LNCaP clone FGC (cell line): ENCODE data around the gene FBL.
"Not testable (repeated sequence)": the region's sequence is repeated elsewhere in the genome, so short reads cannot be mapped to it uniquely, and the experiment has no call there.

ENCODE experiments used
- DNase-seq: peaks from one replicate; pipeline ENCODE4 v3.0.0-alpha.2; 2011; ENCODE audit warnings: low read depth
- H3K4me3 ChIP-seq: 2 replicates; pipeline ENCODE4 v1.5.1; 2011; ENCODE audit warnings: mild to moderate bottlenecking, low read depth, low read length, control low read depth
- TF ChIP-seq, protein P1 (sequence below): IDR thresholded peaks from 2 replicates; pipeline ENCODE4 v1.5.1; 2012; ENCODE audit warnings: mild to moderate bottlenecking; ENCODE audit not compliant: control insufficient read depth, insufficient read depth; ENCODE audit errors: extremely low read depth

FBL gene

DNA sequence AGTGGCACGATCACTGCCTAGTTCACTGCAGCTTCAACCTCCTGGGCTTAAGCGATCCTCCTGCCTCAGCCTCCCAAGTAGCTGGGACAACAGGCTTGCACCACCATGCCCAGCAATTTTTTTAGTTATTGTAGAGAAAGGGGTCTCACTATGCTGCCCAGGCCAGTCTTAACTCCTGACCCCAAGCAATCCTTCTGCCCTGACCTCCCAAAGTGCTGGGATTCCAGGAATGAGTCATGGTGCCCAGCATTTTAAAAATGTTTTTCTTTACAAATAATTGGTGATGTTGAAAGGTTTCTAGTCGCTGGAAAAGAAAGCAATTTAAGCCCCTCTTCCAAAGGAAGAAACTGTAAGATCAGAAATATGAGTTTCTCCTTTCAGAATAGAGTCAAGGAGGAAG, 31.6 kb downstream of the FBL start:
- DNase-seq: no peak
- no peak overlapping the region for H3K4me3 ChIP-seq
- TF ChIP-seq, protein P1, sequence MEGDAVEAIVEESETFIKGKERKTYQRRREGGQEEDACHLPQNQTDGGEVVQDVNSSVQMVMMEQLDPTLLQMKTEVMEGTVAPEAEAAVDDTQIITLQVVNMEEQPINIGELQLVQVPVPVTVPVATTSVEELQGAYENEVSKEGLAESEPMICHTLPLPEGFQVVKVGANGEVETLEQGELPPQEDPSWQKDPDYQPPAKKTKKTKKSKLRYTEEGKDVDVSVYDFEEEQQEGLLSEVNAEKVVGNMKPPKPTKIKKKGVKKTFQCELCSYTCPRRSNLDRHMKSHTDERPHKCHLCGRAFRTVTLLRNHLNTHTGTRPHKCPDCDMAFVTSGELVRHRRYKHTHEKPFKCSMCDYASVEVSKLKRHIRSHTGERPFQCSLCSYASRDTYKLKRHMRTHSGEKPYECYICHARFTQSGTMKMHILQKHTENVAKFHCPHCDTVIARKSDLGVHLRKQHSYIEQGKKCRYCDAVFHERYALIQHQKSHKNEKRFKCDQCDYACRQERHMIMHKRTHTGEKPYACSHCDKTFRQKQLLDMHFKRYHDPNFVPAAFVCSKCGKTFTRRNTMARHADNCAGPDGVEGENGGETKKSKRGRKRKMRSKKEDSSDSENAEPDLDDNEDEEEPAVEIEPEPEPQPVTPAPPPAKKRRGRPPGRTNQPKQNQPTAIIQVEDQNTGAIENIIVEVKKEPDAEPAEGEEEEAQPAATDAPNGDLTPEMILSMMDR: no peak

DNA sequence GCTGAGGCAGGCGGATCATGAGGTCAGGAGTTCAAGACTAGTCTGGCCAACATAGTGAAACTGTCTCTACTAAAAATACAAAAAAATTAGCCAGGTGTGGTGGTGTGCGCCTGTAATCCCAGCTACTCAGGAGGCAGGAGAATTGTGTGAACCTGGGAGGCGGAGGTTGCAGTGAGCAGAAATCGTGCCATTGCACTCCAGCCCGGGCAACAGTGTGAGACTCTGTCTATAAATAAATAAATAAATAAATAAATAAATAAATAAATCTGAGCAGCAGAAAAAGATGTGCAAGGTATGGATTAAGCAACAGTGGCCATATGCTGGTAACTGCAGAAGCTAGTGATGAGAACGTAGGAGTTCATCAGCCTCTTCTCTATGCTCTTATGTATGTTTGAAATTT, 32.1 kb downstream of the FBL start:
- DNase-seq, H3K4me3 ChIP-seq: not testable (repeated sequence)

DNA sequence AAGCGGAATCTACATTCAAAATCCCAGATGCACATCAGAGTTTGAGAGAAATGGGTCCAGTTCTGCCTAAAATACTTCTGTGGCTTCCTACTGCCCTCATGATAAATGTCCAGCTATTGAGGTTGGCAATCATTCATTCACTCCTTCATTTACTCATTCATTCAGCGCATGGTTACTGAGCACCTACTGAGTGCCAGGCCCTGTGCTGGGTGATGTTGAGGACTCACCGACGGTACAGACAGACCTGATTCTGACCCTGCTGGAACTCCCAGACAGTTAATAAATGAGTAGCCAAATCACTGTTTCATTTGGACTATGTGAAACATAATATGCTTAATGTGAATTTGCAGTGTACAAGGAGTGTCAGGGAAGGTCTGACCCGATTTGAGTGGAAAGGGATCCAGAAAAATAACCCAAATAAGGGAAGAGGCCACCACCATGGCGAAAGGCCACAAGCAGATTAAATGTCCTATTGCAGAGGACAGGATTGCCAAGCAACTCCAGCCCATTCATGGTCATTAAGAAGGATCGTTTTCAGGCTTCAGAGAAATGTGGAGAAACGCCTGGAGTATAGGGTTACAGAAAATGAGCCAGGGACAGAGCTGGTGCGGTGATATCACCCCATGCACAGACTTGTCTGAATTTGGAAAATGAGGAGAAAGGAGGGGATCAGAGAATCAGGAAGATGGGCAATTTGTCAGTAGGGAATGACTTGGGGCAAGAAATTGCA, 32.8 kb downstream of the FBL start:
- TF ChIP-seq, protein P1: no peak
- DNase-seq: no peak
- no peak overlapping the region for H3K4me3 ChIP-seq

DNA sequence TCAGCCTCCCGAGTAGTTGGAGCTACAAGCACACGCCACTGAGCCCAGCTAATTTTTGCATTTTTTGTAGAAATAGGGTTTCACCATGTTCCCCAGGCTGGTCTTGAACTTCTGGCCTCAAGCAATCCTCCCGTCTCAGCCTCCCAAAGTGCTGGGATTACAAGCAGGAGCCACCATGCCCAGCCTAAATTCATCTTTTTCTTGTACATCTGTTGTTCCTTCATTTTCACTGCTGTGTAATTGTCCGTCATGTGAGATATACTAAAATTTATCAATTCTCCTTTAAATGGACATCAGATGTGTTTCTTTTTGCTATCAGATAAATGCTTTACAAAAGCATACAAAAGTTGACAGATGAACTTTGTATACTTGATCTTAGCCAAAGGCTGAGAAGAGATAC, 35.1 kb downstream of the FBL start:
- DNase-seq: no peak
- TF ChIP-seq, protein P1: no peak
- no peak overlapping the region for H3K4me3 ChIP-seq

DNA sequence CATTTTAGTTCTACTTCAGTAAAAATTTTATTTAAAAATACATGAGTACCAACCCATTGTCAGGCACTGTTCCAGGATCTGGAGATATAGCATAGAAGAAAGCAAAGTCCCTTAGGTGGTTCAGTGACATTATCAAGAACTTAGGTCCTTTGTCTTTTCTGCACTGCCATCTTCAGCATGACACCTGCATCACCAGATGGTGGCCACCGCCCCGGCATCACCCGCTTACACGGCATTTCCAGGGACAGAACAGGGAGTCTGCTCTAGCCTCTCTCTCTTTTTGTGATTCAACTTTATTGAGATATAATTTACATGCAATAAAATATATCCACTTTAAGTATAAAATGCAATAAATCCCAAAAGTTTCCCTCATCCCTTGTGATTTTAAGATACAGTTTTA, 35.8 kb downstream of the FBL start:
- H3K4me3 ChIP-seq: no peak overlapping the region
- TF ChIP-seq, protein P1: no peak
- DNase-seq: no peak

DNA sequence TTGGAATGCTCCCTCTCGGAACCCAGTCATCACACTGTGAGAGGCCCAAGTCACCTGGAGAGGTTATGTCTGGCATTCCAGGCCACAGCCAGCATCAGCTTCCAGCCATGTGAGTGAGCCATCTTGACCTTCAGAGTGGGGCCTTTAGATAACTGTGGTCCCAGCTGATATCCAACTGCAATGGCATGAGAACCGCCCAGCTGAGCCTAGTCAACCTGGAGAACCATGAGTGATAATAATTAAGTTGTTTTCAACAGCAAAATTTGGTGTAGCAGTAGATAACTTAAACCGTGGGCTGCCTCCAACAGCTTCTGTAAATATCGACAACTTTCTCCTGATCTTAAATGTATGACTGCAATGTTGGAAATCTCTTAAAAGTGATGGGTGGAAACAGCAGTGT, 36.8 kb downstream of the FBL start:
- TF ChIP-seq, protein P1: no peak
- H3K4me3 ChIP-seq: no peak overlapping the region
- DNase-seq: no peak

DNA sequence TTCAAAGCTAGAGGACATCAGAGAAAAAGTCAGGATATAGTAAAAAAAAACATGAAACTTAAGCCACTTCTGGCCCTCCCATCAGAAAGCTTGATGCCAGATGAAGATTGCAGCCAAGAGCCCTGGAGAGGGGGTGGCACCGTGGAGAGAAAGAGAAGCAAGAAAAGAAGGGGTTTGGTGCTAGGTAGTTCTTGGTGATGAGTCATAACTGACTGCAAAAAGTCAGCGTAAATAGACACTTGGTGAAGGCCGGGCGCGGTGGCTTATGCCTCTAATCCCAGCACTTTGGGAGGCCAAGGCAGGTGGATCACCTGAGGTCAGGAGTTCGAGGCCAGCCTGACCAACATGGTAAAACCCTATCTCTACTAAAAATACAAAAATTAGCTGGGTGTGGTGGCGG, 37.5 kb downstream of the FBL start:
- DNase-seq: not testable (repeated sequence)

DNA sequence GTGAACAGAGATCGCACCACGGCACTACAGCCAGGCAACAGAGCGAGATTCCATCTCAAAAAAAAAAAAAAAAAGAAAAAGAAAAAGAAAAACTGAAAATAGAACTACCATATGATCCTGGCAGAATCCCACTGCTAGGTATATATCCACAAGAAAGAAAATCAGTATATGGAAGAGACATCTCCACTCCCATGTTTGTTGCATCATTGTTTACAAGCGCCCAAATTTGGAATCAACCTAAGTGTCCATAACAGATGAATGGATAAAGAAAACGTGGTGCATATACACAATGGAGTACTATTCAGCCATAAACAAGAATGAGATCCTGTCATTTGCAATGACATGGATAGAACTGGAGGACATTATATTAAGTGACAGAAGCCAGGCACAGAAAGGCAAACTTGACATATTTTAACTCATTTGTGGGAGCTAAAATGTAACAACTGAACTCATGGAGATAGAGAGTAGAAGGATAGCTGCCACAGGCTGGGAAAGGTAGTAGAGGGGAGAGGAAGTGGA, 38.3 kb downstream of the FBL start:
- TF ChIP-seq, protein P1: no peak
- no peak overlapping the region for H3K4me3 ChIP-seq
- no peak for DNase-seq

More for the DNA sequence above, 37.5 kb downstream of the FBL start:
- not testable (repeated sequence) for H3K4me3 ChIP-seq
